Testis (tissue), 3 donors: ENCODE measurements around the gene UBAC2. TPM values are rescaled to one million over a fixed set of nuclear protein-coding genes. Genes with fewer than 3 reads are reported as not detected.
"Not testable (repeated sequence)": the region's sequence is repeated elsewhere in the genome, so short reads cannot be mapped to it uniquely, and the experiment has no call there.

ENCODE experiments used
- DNase-seq: peaks from one replicate; pipeline ENCODE4 v3.0.0-alpha.2; 2019
- H3K27ac ChIP-seq, 2 donors: fragments of 200-600 bp; sonication (generic); one replicate each; pipeline ENCODE4 v1.5.1; 2019
- H3K27me3 ChIP-seq: fragments of 200-600 bp; sonication (generic); one replicate; pipeline ENCODE4 v1.5.1; 2019
- H3K36me3 ChIP-seq: fragments of 200-600 bp; sonication (generic); one replicate; pipeline ENCODE4 v1.5.1; 2017; ENCODE audit warnings: low read depth; ENCODE audit errors: missing control alignments
- H3K4me1 ChIP-seq: fragments of 200-600 bp; sonication (generic); one replicate; pipeline ENCODE4 v1.5.1; 2019
- H3K4me3 ChIP-seq, 2 donors: fragments of 200-600 bp; sonication (generic); one replicate each; pipeline ENCODE4 v1.5.1; 2017 to 2019
- H3K9me3 ChIP-seq: fragments of 200-600 bp; sonication (generic); one replicate; pipeline ENCODE4 v1.5.1; 2017
- POLR2A ChIP-seq: fragments of 450-650 bp; IDR thresholded peaks from one replicate; pipeline ENCODE4 v1.6.1; 2017; ENCODE audit warnings: antibody characterized with exemption, mild to moderate bottlenecking, moderate library complexity
- WGBS, 2 donors: methylation state at CpG; one replicate each; pipeline ENCODE4 v1.1.5; 2018; 5-methylcytosine and 5-hydroxymethylcytosine counted together
- intact Hi-C: fragments of 100-400 bp; cut with DNase I; formaldehyde crosslinking; loops from one replicate; pipeline ENCODE4 v1.15.1; 2023; ENCODE audit warnings: low total_unique reads
- polyA plus RNA-seq: library from polyadenylated mRNA; stranded (reverse); fragments of 350-450 nt; fragmentation: Illumina TruSeq; extraction: RNeasy Lipid Tissue Mini Kit (QIAGEN cat#74804); gene quantifications from one replicate; pipeline ENCODE4 v1.2.3, GENCODE V29; 2014; ENCODE audit warnings: low read depth, low replicate concordance; ENCODE audit not compliant: insufficient read depth
- total RNA-seq, 2 donors: library from RNA; depleted of rRNA; stranded (reverse); fragments of >200 nt; gene quantifications; one replicate each; pipeline ENCODE4 v1.2.3, GENCODE V29; 2016
- TF ChIP-seq, protein P1 (sequence below), 3 experiments: fragments of 450-650 bp in 2 of 3; fragments of 200-600 bp in 1 of 3; sonication (generic) in 1 of 3; IDR thresholded peaks; one replicate each; pipeline ENCODE4 v1.5.1; 2016 to 2019; ENCODE audit warnings: antibody characterized with exemption in 3 of 3, mild to moderate bottlenecking in 2 of 3, moderate library complexity in 1 of 3

The UBAC2 gene
- total and polyA plus RNA-seq, 3 donors from 2014 or later, result 85.5 to 147 (median 93.0) TPM

DNA sequence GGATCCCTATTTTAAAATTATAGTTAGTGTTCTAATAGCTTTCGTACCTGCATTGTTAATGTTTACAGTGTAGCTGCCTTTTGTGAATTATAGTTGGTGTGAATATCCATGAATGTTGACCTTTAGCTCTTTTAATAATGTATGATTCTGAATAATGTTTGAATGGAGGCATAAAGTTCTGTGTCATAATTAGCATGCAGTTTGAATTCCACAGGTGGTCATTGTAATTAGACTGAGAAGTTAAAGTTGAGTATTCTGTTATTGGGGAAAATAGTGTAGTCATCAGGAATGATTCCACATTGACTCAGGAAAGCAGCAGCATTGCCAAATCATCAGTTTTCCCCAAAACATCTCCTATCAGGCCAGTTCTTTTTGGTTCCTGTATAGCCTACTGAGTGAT, 45.4 kb downstream of the UBAC2 start:
- intact Hi-C loops, result no loop called here
- no peak for DNase-seq
- H3K36me3 ChIP-seq, result no peaks in the 10 kb centered on the region
- no peak overlapping the region for H3K27ac ChIP-seq
- H3K4me3 ChIP-seq, result no peak overlapping the region
- WGBS, 2 donors, result 88 to 90% methylated on average over 1 of the region's 1 CpG
- TF ChIP-seq, protein P1, sequence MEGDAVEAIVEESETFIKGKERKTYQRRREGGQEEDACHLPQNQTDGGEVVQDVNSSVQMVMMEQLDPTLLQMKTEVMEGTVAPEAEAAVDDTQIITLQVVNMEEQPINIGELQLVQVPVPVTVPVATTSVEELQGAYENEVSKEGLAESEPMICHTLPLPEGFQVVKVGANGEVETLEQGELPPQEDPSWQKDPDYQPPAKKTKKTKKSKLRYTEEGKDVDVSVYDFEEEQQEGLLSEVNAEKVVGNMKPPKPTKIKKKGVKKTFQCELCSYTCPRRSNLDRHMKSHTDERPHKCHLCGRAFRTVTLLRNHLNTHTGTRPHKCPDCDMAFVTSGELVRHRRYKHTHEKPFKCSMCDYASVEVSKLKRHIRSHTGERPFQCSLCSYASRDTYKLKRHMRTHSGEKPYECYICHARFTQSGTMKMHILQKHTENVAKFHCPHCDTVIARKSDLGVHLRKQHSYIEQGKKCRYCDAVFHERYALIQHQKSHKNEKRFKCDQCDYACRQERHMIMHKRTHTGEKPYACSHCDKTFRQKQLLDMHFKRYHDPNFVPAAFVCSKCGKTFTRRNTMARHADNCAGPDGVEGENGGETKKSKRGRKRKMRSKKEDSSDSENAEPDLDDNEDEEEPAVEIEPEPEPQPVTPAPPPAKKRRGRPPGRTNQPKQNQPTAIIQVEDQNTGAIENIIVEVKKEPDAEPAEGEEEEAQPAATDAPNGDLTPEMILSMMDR (IDR thresholded peaks at IDR 0.05), result no peak
- TF ChIP-seq POLR2A, result no peak
- H3K4me1 ChIP-seq, result no peaks in the 10 kb centered on the region
- H3K9me3 ChIP-seq, result no peaks in the 10 kb centered on the region
- H3K27me3 ChIP-seq, result no peaks in the 10 kb centered on the region

DNA sequence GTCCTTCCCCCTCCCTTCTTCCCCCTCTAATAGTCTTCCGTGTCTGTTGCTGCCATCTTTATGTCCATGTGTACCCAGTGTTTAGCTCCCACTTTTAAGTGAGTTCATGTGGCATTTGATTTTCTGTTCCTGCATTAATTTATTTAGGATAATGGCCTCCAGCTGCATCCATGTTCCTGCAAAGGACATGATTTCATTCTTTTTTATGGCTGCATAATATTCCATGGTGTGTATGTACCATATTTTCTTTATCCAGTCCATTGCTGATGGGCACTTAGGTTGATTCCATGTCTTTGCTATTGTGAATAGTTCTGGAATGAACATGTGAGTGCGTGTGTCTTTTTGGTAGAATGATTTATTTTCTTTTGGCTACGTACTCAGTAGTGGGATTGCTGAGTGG, 48.5 kb downstream of the UBAC2 start:
- DNase-seq, H3K4me3 ChIP-seq, intact Hi-C loops, H3K9me3 ChIP-seq, H3K27me3 ChIP-seq, H3K36me3 ChIP-seq, H3K4me1 ChIP-seq, H3K27ac ChIP-seq: not testable (repeated sequence)
- WGBS, 2 donors, result 97 to 100% methylated on average over 3 of the region's 3 CpGs

DNA sequence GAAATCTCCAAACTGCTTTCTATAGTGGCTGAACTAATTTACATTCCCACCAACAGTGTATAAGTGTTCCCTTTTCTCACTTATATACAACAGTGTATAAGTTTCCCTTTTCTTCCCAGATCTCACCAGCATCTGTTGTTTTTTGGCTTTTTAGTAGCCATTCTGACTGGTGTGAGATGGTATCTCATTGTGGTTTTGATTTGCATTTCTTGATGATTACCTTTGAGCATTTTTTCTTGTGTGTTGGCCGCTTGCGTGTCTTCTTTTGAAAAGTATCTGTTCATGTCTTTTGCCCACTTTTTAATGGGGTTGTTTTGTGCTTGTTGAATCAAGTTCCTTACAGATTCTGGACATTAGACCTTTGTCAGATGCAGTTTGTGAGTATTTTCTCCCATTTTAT, 49.0 kb downstream of the UBAC2 start:
- H3K9me3 ChIP-seq, H3K27me3 ChIP-seq, H3K36me3 ChIP-seq, intact Hi-C loops, H3K27ac ChIP-seq, H3K4me1 ChIP-seq, DNase-seq, H3K4me3 ChIP-seq: not testable (repeated sequence)
- WGBS, 2 donors, result 79 to 100% methylated on average over 2 of the region's 2 CpGs

GRCh38 chr13:99250982-99251825, 50.5 kb downstream of the UBAC2 start:
- H3K27ac ChIP-seq, result no peak overlapping the region
- intact Hi-C loops, result no loop called here
- no peak for TF ChIP-seq POLR2A
- TF ChIP-seq, protein P1 (IDR thresholded peaks at IDR 0.05), result no peak
- no peaks in the 10 kb centered on the region for H3K27me3 ChIP-seq
- H3K36me3 ChIP-seq, result no peaks in the 10 kb centered on the region
- H3K4me3 ChIP-seq, result no peak overlapping the region
- no peaks in the 10 kb centered on the region for H3K9me3 ChIP-seq
- H3K4me1 ChIP-seq, result no peaks in the 10 kb centered on the region
- no peak for DNase-seq
- WGBS, 2 donors, result 96 to 98% methylated on average over 5 of the region's 5 CpGs

DNA sequence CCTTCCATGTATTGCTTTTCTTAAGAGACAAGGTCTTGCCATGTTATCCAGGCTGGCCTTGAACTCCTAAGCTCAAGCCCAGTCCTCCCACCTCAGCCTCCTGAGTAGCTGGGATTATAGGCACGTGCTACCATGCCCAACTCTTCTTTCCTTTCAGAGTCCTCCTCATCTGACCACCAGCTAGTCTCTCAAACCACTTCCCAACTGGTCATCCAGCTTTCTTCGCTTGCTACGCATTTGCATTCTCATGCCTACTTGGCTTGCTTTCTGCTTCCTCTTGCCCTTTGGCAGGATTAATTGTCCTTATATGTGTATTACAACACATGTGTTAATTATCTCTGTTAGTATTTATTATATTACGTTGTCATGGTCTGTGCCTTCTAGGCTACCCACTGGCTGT, 51.3 kb downstream of the UBAC2 start:
- TF ChIP-seq, protein P1 (IDR thresholded peaks at IDR 0.05), result no peak
- TF ChIP-seq POLR2A, result no peak
- no peak overlapping the region for H3K27ac ChIP-seq
- no peaks in the 10 kb centered on the region for H3K27me3 ChIP-seq
- no peak overlapping the region for H3K4me3 ChIP-seq
- 85 to 88% methylated on average over 4 of the region's 4 CpGs for WGBS, 2 donors
- H3K4me1 ChIP-seq, result no peaks in the 10 kb centered on the region
- no peaks in the 10 kb centered on the region for H3K9me3 ChIP-seq
- no peak for DNase-seq
- H3K36me3 ChIP-seq, result no peaks in the 10 kb centered on the region
- intact Hi-C loops, result no loop called here

- TF ChIP-seq, protein P1 (IDR thresholded peaks at IDR 0.05), result no peak
- TF ChIP-seq POLR2A, result no peak
- H3K27me3 ChIP-seq, result no peaks in the 10 kb centered on the region
- no peaks in the 10 kb centered on the region for H3K36me3 ChIP-seq
- DNase-seq, result no peak
- no peaks in the 10 kb centered on the region for H3K9me3 ChIP-seq
- no peak overlapping the region for H3K4me3 ChIP-seq
- WGBS, 2 donors, result 90 to 92% methylated on average over 14 of the region's 14 CpGs
- H3K4me1 ChIP-seq, result no peaks in the 10 kb centered on the region
- no peak overlapping the region for H3K27ac ChIP-seq
- intact Hi-C loops, result no loop called here
Measured at GRCh38 chr13:99254830-99255229, 54.2 kb downstream of the UBAC2 start.
